CD4-positive, alpha-beta memory T cell (primary cell): ENCODE data around the gene COL23A1. TPM values are rescaled to one million over a fixed set of nuclear protein-coding genes. Genes with fewer than 3 reads are reported as not detected.

Source experiments
- CTCF ChIA-PET: fragments of 350-600 bp; sonication (Branson Sonifier 250); formaldehyde crosslinking; loops from one replicate; lab custom pipeline; 2021; ENCODE audit warnings: inconsistent platforms; ENCODE audit not compliant: partially characterized antibody; lab: Charles Lee
- POLR2A ChIA-PET: fragments of 350-600 bp; sonication (Branson Sonifier 250); formaldehyde crosslinking; loops from one replicate; lab custom pipeline; 2021; ENCODE audit not compliant: partially characterized antibody; lab: Charles Lee
- DNase-seq, 5 donors: peaks; one replicate each; pipeline versions ENCODE4 v3.0.0 to v3.0.0-alpha.2; 2020 to 2022; ENCODE audit warnings: mixed read lengths in 1 of 5
- H3K27ac ChIP-seq: one replicate; pipeline ENCODE4 v1.7.0; 2013; ENCODE audit warnings: low read depth, low read length
- H3K27me3 ChIP-seq: 2 replicates; pipeline ENCODE4 v1.7.0; 2013; ENCODE audit warnings: mild to moderate bottlenecking, low read length, moderate library complexity; ENCODE audit not compliant: insufficient read depth
- H3K36me3 ChIP-seq: 2 replicates; pipeline ENCODE4 v1.7.0; 2013; ENCODE audit warnings: mild to moderate bottlenecking, low read length, moderate library complexity; ENCODE audit not compliant: insufficient read depth
- H3K4me1 ChIP-seq: 2 replicates; pipeline ENCODE4 v1.7.0; 2013; ENCODE audit warnings: mild to moderate bottlenecking, low read length, moderate library complexity; ENCODE audit not compliant: insufficient read depth
- H3K4me3 ChIP-seq, 2 donors: one replicate each; pipeline ENCODE4 v1.7.0; 2013; ENCODE audit warnings: low read length in 2 of 2, mild to moderate bottlenecking in 1 of 2
- H3K9me3 ChIP-seq, 2 donors: one replicate each; pipeline ENCODE4 v1.7.0; 2013; ENCODE audit warnings: low read length in 2 of 2, control low read depth in 1 of 2; ENCODE audit not compliant: control insufficient read depth in 1 of 2
- H3K27ac Mint-ChIP-seq, 7 donors: one replicate each; pipeline ENCODE4 v1.8.0; 2020 to 2021; ENCODE audit warnings: mixed read lengths in 7 of 7, mild to moderate bottlenecking in 6 of 7, inconsistent platforms in 3 of 7, moderate library complexity in 3 of 7
- H3K27me3 Mint-ChIP-seq, 2 donors: one replicate each; pipeline ENCODE4 v1.8.0; 2020 to 2021; ENCODE audit warnings: mixed read lengths in 2 of 2
- H3K36me3 Mint-ChIP-seq, 2 donors: one replicate each; pipeline ENCODE4 v1.8.0; 2020 to 2021; ENCODE audit warnings: mixed read lengths in 2 of 2, inconsistent platforms in 1 of 2, mild to moderate bottlenecking in 1 of 2
- H3K4me1 Mint-ChIP-seq, 4 donors: one replicate each; pipeline ENCODE4 v1.8.0; 2020 to 2021; ENCODE audit warnings: mixed read lengths in 4 of 4, mild to moderate bottlenecking in 1 of 4
- H3K4me3 Mint-ChIP-seq, 8 donors: one replicate each; pipeline ENCODE4 v1.8.0; 2020 to 2021; ENCODE audit warnings: mixed read lengths in 8 of 8, mild to moderate bottlenecking in 7 of 8, moderate library complexity in 6 of 8, inconsistent platforms in 3 of 8
- H3K9me3 Mint-ChIP-seq, 8 donors: one replicate each; pipeline ENCODE4 v1.8.0; 2020 to 2021; ENCODE audit warnings: mixed read lengths in 8 of 8, mild to moderate bottlenecking in 5 of 8, inconsistent platforms in 3 of 8, moderate library complexity in 1 of 8
- intact Hi-C: fragments of 100-400 bp; cut with micrococcal nuclease; formaldehyde crosslinking; loops from one replicate; pipeline ENCODE4 v1.15.1; 2023
- polyA plus RNA-seq, 2 donors: library from polyadenylated mRNA; unstranded; fragments of 300-500 nt; fragmentation: Illumina TruSeq; gene quantifications; one replicate each; pipeline ENCODE4 v1.2.3, GENCODE V29; 2021
- total RNA-seq, 2 experiments: library from RNA; stranded (reverse); gene quantifications; one replicate each; pipeline ENCODE4 v1.2.3, GENCODE V29; 2021

Gene COL23A1
- total and polyA plus RNA-seq, 4 experiments from 2014 or later, result 0.17 to 0.25 TPM; not detected in 2

DNA sequence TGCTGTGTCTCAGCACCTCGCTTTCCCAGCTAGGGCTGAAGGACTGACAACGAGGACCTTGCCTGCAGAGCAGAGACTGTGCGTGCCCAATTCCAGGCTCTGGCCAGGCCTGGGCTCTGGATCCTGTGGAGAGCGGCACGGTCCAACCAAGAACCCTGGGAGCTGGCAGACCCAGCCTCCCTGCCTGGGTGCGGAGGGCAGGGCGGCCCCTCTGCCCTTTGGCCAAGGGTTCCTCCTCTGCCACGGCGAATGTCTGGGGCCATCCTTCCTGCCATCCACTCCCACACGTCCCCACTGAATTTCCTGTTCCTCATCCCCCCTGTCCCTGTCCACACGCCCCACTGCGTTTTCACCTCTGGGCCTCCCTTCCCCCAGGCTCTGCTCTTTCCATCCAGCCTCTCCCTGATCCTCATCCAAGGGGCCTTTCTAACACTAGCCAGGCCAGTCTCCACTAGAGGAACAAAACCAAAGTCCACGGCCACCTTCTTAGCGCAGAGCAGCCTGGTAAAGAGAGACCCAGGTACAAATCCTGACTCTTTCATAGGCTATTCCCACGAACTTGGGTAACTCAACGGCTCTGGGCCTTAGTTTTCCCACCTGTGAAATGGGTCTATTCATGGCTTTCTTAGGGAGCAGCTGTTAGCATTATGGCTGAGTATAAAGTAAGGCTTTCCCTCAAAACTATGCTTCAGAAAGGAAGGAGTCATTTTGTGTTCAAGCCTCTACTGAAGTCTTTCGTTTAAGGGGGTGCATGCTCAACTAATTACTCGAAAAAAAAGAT lies 262.1 kb downstream of the COL23A1 start:
- no peak for DNase-seq
- POLR2A ChIA-PET, result no interaction called here
- no peak overlapping the region for H3K27ac Mint-ChIP-seq
- H3K4me3 ChIP-seq, result no peak overlapping the region
- H3K9me3 Mint-ChIP-seq, result no peaks in the 10 kb centered on the region
- intact Hi-C loops, result no loop called here
- peaks cover 4% of the 10 kb centered on the region in 2 donors for H3K27me3 Mint-ChIP-seq
- no peaks in the 10 kb centered on the region for H3K4me1 ChIP-seq
- no peak overlapping the region for H3K4me3 Mint-ChIP-seq
- no peak overlapping the region for H3K27ac ChIP-seq
- H3K4me1 Mint-ChIP-seq, result peaks cover 0 to 4% (median under 1%) of the 10 kb centered on the region in 4 donors
- CTCF ChIA-PET, result no interaction called here
- H3K36me3 ChIP-seq, result no peaks in the 10 kb centered on the region
- no peaks in the 10 kb centered on the region for H3K36me3 Mint-ChIP-seq
- no peaks in the 10 kb centered on the region for H3K27me3 ChIP-seq
- H3K9me3 ChIP-seq, result no peaks in the 10 kb centered on the region

- H3K27ac ChIP-seq, result no peak overlapping the region
- Mint-ChIP-seq H3K4me1 (peaks cover 0 to 4% (median under 1%) of the 10 kb centered on the region in 4 donors), H3K9me3 (no peaks in the 10 kb centered on the region), H3K27me3 (peaks cover 4% of the 10 kb centered on the region in 2 donors), H3K36me3 (no peaks in the 10 kb centered on the region), H3K4me3 (no peak overlapping the region), H3K27ac (no peak overlapping the region)
- ChIA-PET POLR2A (no interaction called here), CTCF (no interaction called here)
- H3K27me3 ChIP-seq, result no peaks in the 10 kb centered on the region
- no peak for DNase-seq
- H3K4me1 ChIP-seq, result no peaks in the 10 kb centered on the region
- intact Hi-C loops, result no loop called here
- H3K9me3 ChIP-seq, result no peaks in the 10 kb centered on the region
- H3K36me3 ChIP-seq, result no peaks in the 10 kb centered on the region
- no peak overlapping the region for H3K4me3 ChIP-seq
Observed at GRCh38 chr5:178327446-178327845, 262.7 kb downstream of the COL23A1 start.

DNA sequence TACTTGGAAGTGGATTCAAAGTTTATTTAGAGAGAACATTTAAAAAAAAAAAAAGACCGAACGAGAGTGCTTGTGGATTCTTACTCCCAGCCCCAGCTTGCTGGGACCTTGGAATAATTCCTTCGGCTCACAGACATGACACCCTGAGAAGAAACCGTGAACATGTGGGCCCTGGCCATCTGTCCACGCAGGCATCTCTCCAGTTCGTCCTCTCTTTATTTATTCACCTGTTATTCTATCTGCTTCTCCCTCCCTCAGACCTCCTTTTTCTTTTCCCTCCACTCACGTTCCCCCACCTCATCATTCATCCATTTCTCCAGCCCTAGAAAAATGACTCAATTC lies 263.8 kb downstream of the COL23A1 start:
- H3K27me3 Mint-ChIP-seq, result peaks cover 4% of the 10 kb centered on the region in 2 donors
- H3K4me3 Mint-ChIP-seq, result no peak overlapping the region
- ChIA-PET CTCF (no interaction called here), POLR2A (no interaction called here)
- peaks cover 0 to 4% (median under 1%) of the 10 kb centered on the region in 4 donors for H3K4me1 Mint-ChIP-seq
- Histone ChIP-seq H3K9me3 (no peaks in the 10 kb centered on the region), H3K36me3 (no peaks in the 10 kb centered on the region), H3K27me3 (no peaks in the 10 kb centered on the region), H3K27ac (no peak overlapping the region), H3K4me3 (no peak overlapping the region), H3K4me1 (no peaks in the 10 kb centered on the region)
- no peak for DNase-seq
- intact Hi-C loops, result no loop called here
- no peaks in the 10 kb centered on the region for H3K36me3 Mint-ChIP-seq
- H3K27ac Mint-ChIP-seq, result no peak overlapping the region
- no peaks in the 10 kb centered on the region for H3K9me3 Mint-ChIP-seq

DNA sequence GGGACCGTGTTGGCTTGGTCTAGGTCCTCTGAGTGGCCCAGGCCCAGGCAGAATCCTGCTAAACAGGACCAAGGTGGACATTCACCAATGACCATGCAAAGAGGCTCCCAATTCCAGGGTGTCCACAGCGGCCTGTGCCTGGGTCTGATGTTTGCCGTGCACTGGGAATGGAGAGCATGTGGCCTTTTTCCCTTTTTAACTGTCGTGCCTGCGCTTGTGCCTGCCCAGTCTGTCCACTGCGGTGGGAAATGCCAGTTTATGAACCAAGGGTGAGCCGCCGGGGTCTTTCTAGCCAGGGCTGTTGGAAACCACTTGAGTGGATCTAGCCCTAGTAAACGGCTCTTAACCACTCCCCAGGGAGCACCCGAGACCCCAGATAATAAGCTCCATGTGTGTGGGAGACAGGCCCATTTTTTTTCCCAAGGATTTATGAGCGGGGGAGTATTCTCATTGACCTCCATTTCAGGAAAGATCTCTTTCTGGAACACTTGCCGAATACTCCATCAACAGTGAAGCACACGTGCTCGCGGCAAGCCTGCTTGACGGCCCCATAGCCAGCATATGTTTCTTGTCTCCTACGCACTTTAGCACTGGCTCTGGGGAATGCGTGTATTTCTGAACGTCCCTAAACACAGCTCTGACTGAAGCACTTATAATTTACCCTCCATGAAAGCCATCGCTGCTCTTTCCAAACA lies 264.4 kb downstream of the COL23A1 start:
- Mint-ChIP-seq H3K4me1 (peaks cover 0 to 4% (median under 1%) of the 10 kb centered on the region in 4 donors), H3K9me3 (no peaks in the 10 kb centered on the region), H3K4me3 (no peak overlapping the region), H3K36me3 (no peaks in the 10 kb centered on the region), H3K27ac (no peak overlapping the region), H3K27me3 (peaks cover 4 to 7% of the 10 kb centered on the region in 2 donors)
- H3K4me1 ChIP-seq, result no peaks in the 10 kb centered on the region
- ChIA-PET POLR2A (no interaction called here), CTCF (no interaction called here)
- H3K4me3 ChIP-seq, result no peak overlapping the region
- no peaks in the 10 kb centered on the region for H3K36me3 ChIP-seq
- H3K9me3 ChIP-seq, result no peaks in the 10 kb centered on the region
- DNase-seq, result no peak
- H3K27me3 ChIP-seq, result no peaks in the 10 kb centered on the region
- intact Hi-C loops, result no loop called here
- no peak overlapping the region for H3K27ac ChIP-seq

DNA sequence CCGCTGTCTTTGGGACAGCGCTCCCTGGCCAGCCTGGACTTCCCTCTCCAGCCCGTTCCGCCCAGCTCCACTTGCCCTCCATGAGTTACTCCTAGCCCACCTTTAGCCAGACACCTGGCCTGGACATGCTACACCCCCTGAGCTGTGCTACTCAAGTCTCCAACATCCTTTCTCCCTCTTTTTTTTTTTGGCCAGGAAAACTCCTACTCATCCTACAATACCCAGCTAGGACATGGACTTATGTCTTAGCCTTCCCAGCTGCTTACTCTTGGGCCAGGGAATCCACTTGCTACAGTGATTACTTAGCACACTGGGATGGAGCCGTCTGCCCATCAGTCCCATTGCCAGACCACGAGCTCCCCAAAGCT lies 264.9 kb downstream of the COL23A1 start:
- intact Hi-C loops, result no loop called here

DNA sequence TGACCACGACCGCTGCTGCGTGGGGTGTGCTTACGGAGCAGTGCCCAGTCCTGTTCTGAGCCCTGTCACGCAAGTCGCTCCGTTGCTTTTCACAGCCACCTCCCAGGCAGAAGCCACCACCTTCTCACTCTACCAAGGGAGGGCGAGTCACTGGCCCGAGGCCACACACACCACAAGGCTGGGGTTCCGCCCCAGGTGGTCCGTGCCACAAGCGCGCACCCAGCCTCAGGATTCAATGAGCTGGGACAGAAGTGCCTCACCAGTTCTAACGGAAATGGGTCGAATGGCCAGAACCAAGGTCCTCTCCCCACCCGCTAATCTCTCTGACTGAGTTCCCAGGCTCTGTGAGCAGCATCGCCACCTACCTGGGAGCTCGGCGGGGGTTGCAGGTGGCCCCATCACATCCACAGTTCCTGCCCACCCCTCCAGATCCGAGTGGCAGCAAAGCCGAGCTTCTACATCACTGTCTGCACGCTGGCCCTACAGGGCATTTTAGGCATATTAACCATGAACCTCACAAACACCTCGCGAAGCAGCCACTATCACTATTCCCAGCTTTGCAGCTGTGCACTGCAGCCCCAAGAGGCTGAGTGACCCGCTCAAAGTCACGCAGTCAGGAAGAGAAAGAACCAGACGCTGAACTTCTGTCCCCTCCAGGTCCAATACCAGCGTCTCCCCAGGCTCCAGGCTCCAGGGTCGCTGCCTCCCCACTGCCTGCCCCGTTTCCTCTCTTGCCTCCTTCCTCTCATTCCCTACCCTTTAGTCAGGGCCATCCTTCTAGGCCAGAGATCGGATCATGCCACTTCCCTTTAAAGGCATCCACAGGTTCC lies 265.5 kb downstream of the COL23A1 start:
- Histone ChIP-seq H3K36me3 (no peaks in the 10 kb centered on the region), H3K4me3 (no peak overlapping the region), H3K27ac (no peak overlapping the region), H3K9me3 (no peaks in the 10 kb centered on the region), H3K27me3 (no peaks in the 10 kb centered on the region), H3K4me1 (no peaks in the 10 kb centered on the region)
- no peaks in the 10 kb centered on the region for H3K9me3 Mint-ChIP-seq
- H3K36me3 Mint-ChIP-seq, result no peaks in the 10 kb centered on the region
- no peak overlapping the region for H3K4me3 Mint-ChIP-seq
- ChIA-PET CTCF (no interaction called here), POLR2A (no interaction called here)
- intact Hi-C loops, result no loop called here
- no peak for DNase-seq
- H3K27me3 Mint-ChIP-seq, result peaks cover 4 to 7% of the 10 kb centered on the region in 2 donors
- peak overlapping the region in 1 of 7 donors; percentile 32 for H3K27ac Mint-ChIP-seq
- H3K4me1 Mint-ChIP-seq, result no peaks in the 10 kb centered on the region

More for the DNA sequence above, 264.9 kb downstream of the COL23A1 start:
- DNase-seq, result no peak
- H3K36me3 ChIP-seq, result no peaks in the 10 kb centered on the region
- no peaks in the 10 kb centered on the region for H3K27me3 ChIP-seq
- no peaks in the 10 kb centered on the region for H3K9me3 ChIP-seq
- H3K4me1 Mint-ChIP-seq, result no peaks in the 10 kb centered on the region
- no peak overlapping the region for H3K27ac ChIP-seq
- no peaks in the 10 kb centered on the region for H3K36me3 Mint-ChIP-seq
- H3K4me3 ChIP-seq, result no peak overlapping the region
- H3K27ac Mint-ChIP-seq, result peak overlapping the region in 1 of 7 donors; percentile 32
- peaks cover 4 to 7% of the 10 kb centered on the region in 2 donors for H3K27me3 Mint-ChIP-seq
- ChIA-PET POLR2A (no interaction called here), CTCF (no interaction called here)
- H3K4me3 Mint-ChIP-seq, result no peak overlapping the region
- H3K4me1 ChIP-seq, result no peaks in the 10 kb centered on the region
- no peaks in the 10 kb centered on the region for H3K9me3 Mint-ChIP-seq

- no peaks in the 10 kb centered on the region for H3K9me3 Mint-ChIP-seq
- no peak for DNase-seq
- intact Hi-C loops, result no loop called here
- ChIA-PET POLR2A (no interaction called here), CTCF (no interaction called here)
- H3K36me3 Mint-ChIP-seq, result no peaks in the 10 kb centered on the region
- H3K4me3 Mint-ChIP-seq, result no peak overlapping the region
- H3K27me3 Mint-ChIP-seq, result peaks cover 4 to 7% of the 10 kb centered on the region in 2 donors
- Histone ChIP-seq H3K9me3 (no peaks in the 10 kb centered on the region), H3K36me3 (no peaks in the 10 kb centered on the region), H3K27me3 (no peaks in the 10 kb centered on the region), H3K4me1 (no peaks in the 10 kb centered on the region), H3K4me3 (no peak overlapping the region), H3K27ac (no peak overlapping the region)
- no peak overlapping the region for H3K27ac Mint-ChIP-seq
- no peaks in the 10 kb centered on the region for H3K4me1 Mint-ChIP-seq
Observed at GRCh38 chr5:178323961-178324360, 266.2 kb downstream of the COL23A1 start.
